HepG2 (cell line): ENCODE data around the gene CNPPD1. TPM values are rescaled to one million over a fixed set of nuclear protein-coding genes. Genes with fewer than 3 reads are reported as not detected.

Experiments
- ATAC-seq: fragments of 200-7000 bp; cut with Tn5 transposase; 3 replicates; pipeline ENCODE4 v1.9.1; 2020; ENCODE audit warnings: mild to moderate bottlenecking, moderate library complexity
- BruUV-seq: library from RNA; stranded (reverse); fragments of 400-500 nt; replicated peaks from 2 replicates; lab custom pipeline; 2021; lab: Mats Ljungman, UMichigan
- CTCF ChIA-PET: fragments of 300-600 bp; formaldehyde crosslinking; extraction: SDS; loops from one replicate; lab custom pipeline; 2021; ENCODE audit warnings: low total read pairs, inconsistent platforms, low intra/inter-chr PET ratio; lab: Yijun Ruan, JAX
- POLR2A ChIA-PET: fragments of 350-600 bp; sonication (Branson Sonifier 250); formaldehyde crosslinking; loops from one replicate; lab custom pipeline; 2020; ENCODE audit warnings: antibody characterized with exemption, inconsistent platforms; lab: Yijun Ruan, JAX
- DNase-seq: peaks from one replicate; pipeline ENCODE4 v3.0.0-alpha.2; 2015; ENCODE audit warnings: low spot score
- FAIRE-seq: peaks from 3 replicates; lab custom pipeline; 2011; peaks lifted over from hg19 to GRCh38; lab: Jason Lieb, UNC
- H2AFZ ChIP-seq: one replicate; pipeline ENCODE4 v1.6.1; 2011; ENCODE audit warnings: low read length, inconsistent platforms
- H3K27ac ChIP-seq: fragments of 300-600 bp; 3 replicates; pipeline ENCODE4 v1.8.0; 2011; ENCODE audit warnings: mixed run types, mild to moderate bottlenecking, mixed read lengths, low read length, inconsistent platforms; ENCODE audit not compliant: insufficient read depth; ENCODE audit errors: extremely low read length
- H3K27me3 ChIP-seq, 2 experiments: fragments of 200-600 bp in 1 of 2; 2 replicates in 1 of 2; 3 replicates in 1 of 2; pipeline versions ENCODE4 v1.6.0 to v1.8.0; 2011; ENCODE audit warnings: low read length in 2 of 2, mild to moderate bottlenecking in 2 of 2, moderate library complexity in 2 of 2, inconsistent platforms in 1 of 2; ENCODE audit not compliant: insufficient read depth in 2 of 2, control insufficient read depth in 1 of 2
- H3K36me3 ChIP-seq, 2 experiments: fragments of 200-600 bp in 1 of 2; replicated peaks in 1 of 2; 2 replicates in 1 of 2; 3 replicates in 1 of 2; pipeline versions ENCODE4 v1.5.1 to v1.8.0; 2011; ENCODE audit warnings: low read length in 2 of 2, inconsistent platforms in 1 of 2; ENCODE audit not compliant: insufficient read depth in 2 of 2, control insufficient read depth in 1 of 2
- H3K4me1 ChIP-seq: 2 replicates; pipeline ENCODE4 v1.5.1; 2012; ENCODE audit warnings: low read length, inconsistent platforms; ENCODE audit not compliant: insufficient read depth
- H3K4me2 ChIP-seq: 2 replicates; pipeline ENCODE4 v1.6.0; 2011; ENCODE audit warnings: low read depth, low read length, inconsistent platforms
- H3K4me3 ChIP-seq, 3 experiments: fragments of 200-600 bp in 1 of 3; sonication (generic), shearing (Covaris generic) in 1 of 3; replicated peaks in 1 of 3; 2 replicates each; pipeline ENCODE4 v1.5.1; 2011 to 2016; ENCODE audit warnings: low read length in 3 of 3, inconsistent platforms in 2 of 3, low read depth in 2 of 3, mild to moderate bottlenecking in 2 of 3, control low read depth in 1 of 3, mixed read lengths in 1 of 3; ENCODE audit not compliant: insufficient read depth in 1 of 3
- H3K79me2 ChIP-seq: one replicate; pipeline ENCODE4 v1.6.1; 2011; ENCODE audit warnings: low read length, inconsistent platforms; ENCODE audit not compliant: insufficient read depth
- H3K9ac ChIP-seq: 2 replicates; pipeline ENCODE4 v1.6.0; 2011; ENCODE audit warnings: mild to moderate bottlenecking, low read depth, low read length, inconsistent platforms; ENCODE audit not compliant: insufficient read depth
- H3K9me3 ChIP-seq: 2 replicates; pipeline ENCODE4 v1.5.1; 2012; ENCODE audit warnings: mild to moderate bottlenecking, low read length
- H4K20me1 ChIP-seq: 2 replicates; pipeline ENCODE4 v1.6.0; 2011; ENCODE audit warnings: inconsistent platforms, mild to moderate bottlenecking, low read length, moderate library complexity; ENCODE audit not compliant: insufficient read depth
- CCAR2 ChIP-seq: fragments of 200-400 bp; formaldehyde crosslinking; optimal IDR thresholded peaks from 2 replicates; pipeline ENCODE3; 2018; ENCODE audit warnings: low read depth, mild to moderate bottlenecking, low read length, moderate library complexity
- CHCHD3 ChIP-seq: sonication (generic); formaldehyde crosslinking; IDR thresholded peaks from 2 replicates; pipeline ENCODE4 v1.8.0; 2022; ENCODE audit warnings: mild to moderate bottlenecking, missing genetic modification reagents, moderate library complexity
- IKZF4 ChIP-seq: sonication (generic); formaldehyde crosslinking; IDR thresholded peaks from 2 replicates; pipeline ENCODE4 v1.5.1; 2020; ENCODE audit warnings: borderline replicate concordance, mild to moderate bottlenecking, low read depth, missing genetic modification reagents; ENCODE audit errors: not compliant biosample characterization
- ISX ChIP-seq: sonication (generic); formaldehyde crosslinking; conservative IDR thresholded peaks from 2 replicates; pipeline ENCODE4 v1.5.0; 2020; ENCODE audit warnings: missing genetic modification reagents
- KDM2A ChIP-seq: sonication (generic); formaldehyde crosslinking; IDR thresholded peaks from 2 replicates; pipeline ENCODE4 v1.4.0; 2020; ENCODE audit warnings: low read depth, missing genetic modification reagents, borderline replicate concordance
- MEIS2 ChIP-seq: sonication (generic); formaldehyde crosslinking; IDR thresholded peaks from 2 replicates; pipeline ENCODE4 v1.9.0; 2021; ENCODE audit warnings: mild to moderate bottlenecking, missing genetic modification reagents
- RFX1 ChIP-seq: fragments of 450-650 bp; IDR thresholded peaks from 2 replicates; pipeline ENCODE4 v1.6.1; 2017
- ZNF230 ChIP-seq: sonication (generic); formaldehyde crosslinking; IDR thresholded peaks from 2 replicates; pipeline ENCODE4 v1.4.0; 2020; ENCODE audit warnings: mild to moderate bottlenecking, missing genetic modification reagents
- ZNF773 ChIP-seq: sonication (generic); formaldehyde crosslinking; IDR thresholded peaks from 2 replicates; pipeline ENCODE4 v1.4.0; 2020; ENCODE audit warnings: missing genetic modification reagents, borderline replicate concordance
- WGBS: methylation state at CpG from one replicate; pipeline ENCODE4 v1.1.6; 2017; ENCODE audit warnings: low lambda C conversion rate; 5-methylcytosine and 5-hydroxymethylcytosine counted together
- in situ Hi-C: cut with HindIII; loops from 2 replicates; pipeline ENCODE4 v1.10.0; 2017; ENCODE audit warnings: low pct_unique_long_range_greater_than_20kb; ENCODE audit not compliant: extremely low pct_ligation_motif_present
- intact Hi-C: fragments of 100-400 bp; cut with micrococcal nuclease; formaldehyde crosslinking; loops from one replicate; pipeline ENCODE4 v1.10.0; 2022; ENCODE audit not compliant: unreplicated experiment
- polyA plus RNA-seq, 8 experiments: library from polyadenylated mRNA; depleted of rRNA in 3 of 8; stranded (reverse) in 7 of 8; unstranded in 1 of 8; fragments of >200 nt; fragmentation: Illumina TruSeq in 4 of 8; extraction: Trizol in 4 of 8; gene quantifications; 2 replicates each; pipeline versions ENCODE4 v1.2.1 to v1.2.3, GENCODE V29; 2011 to 2016; ENCODE audit warnings: low read depth in 4 of 8, missing spikeins in 1 of 8, mixed read lengths in 1 of 8; ENCODE audit not compliant: insufficient read depth in 1 of 8
- total RNA-seq, 5 experiments: library from RNA; depleted of rRNA; stranded (reverse); fragments of >200 nt; fragmentation: Illumina TruSeq; extraction: Trizol; gene quantifications; 2 replicates each; pipeline ENCODE4 v1.2.3, GENCODE V29; 2016; ENCODE audit warnings: low read depth in 1 of 5
- TF ChIP-seq, protein P1 (sequence below): sonication (generic); formaldehyde crosslinking; IDR thresholded peaks from 2 replicates; pipeline ENCODE4 v1.8.1; 2023; ENCODE audit warnings: mild to moderate bottlenecking, moderate library complexity, missing genetic modification reagents
- TF ChIP-seq, protein P2 (sequence below): sonication (generic); formaldehyde crosslinking; IDR thresholded peaks from 2 replicates; pipeline ENCODE4 v1.8.0; 2022; ENCODE audit warnings: mild to moderate bottlenecking, missing genetic modification reagents, moderate library complexity
- TF ChIP-seq, protein P3 (sequence below): sonication (generic); formaldehyde crosslinking; IDR thresholded peaks from 2 replicates; pipeline ENCODE4 v1.5.1; 2020; ENCODE audit warnings: missing genetic modification reagents, mild to moderate bottlenecking, borderline replicate concordance
- TF ChIP-seq, protein P4 (sequence below): sonication (generic); formaldehyde crosslinking; IDR thresholded peaks from 2 replicates; pipeline ENCODE4 v1.5.0; 2020; ENCODE audit warnings: missing genetic modification reagents
- TF ChIP-seq, protein P5 (sequence below): sonication (generic); formaldehyde crosslinking; IDR thresholded peaks from 2 replicates; pipeline ENCODE4 v1.5.0; 2020; ENCODE audit warnings: missing genetic modification reagents, mild to moderate bottlenecking, borderline replicate concordance

Gene CNPPD1
- total and polyA plus RNA-seq, 2 of the 13 experiments (the other 11 are each of a cell fraction or from before 2014, with no cell fraction given) = 35.5 to 49.4 TPM

GRCh38 chr2:219177552-219178376, 1.0 kb upstream of the CNPPD1 start, which contains the start of gene RETREG2:
Gene RETREG2, plus strand, starts transcription at chr2:219178275. Its CDS starts 78 bp downstream, at chr2:219178353.
- under 1% methylated on average over 42 of the region's 67 CpGs for WGBS
- Histone ChIP-seq H4K20me1 (no peaks in the 10 kb centered on the region), H3K9me3 (no peaks in the 10 kb centered on the region), H3K79me2 (peaks cover 26% of the 10 kb centered on the region), H3K9ac (peak within 1 kb of the TSS; percentile 82), H3K4me3 (peak within 1 kb of the TSS; percentile 72 to 87 (median 79)), H2AFZ (no peak within 1 kb of the TSS), H3K27me3 (no peaks in the 10 kb centered on the region; a peak in 1 of 5 replicates), H3K36me3 (peaks cover 34 to 56% of the 10 kb centered on the region in 2 experiments), H3K4me2 (peak within 1 kb of the TSS; percentile 100), H3K27ac (peak within 1 kb of the TSS; percentile 90), H3K4me1 (peaks cover 37% of the 10 kb centered on the region)
- BruUV-seq = TSS peak; percentile 61
- in situ Hi-C loops (no loop called here), intact Hi-C loops (loop anchor here (1.0 to 2.0 kb wide), 3 partner anchors 31 to 121 kb away; partner anchors contain the start of gene ABCB6)
- DNase-seq = peak; percentile 93
- ChIA-PET POLR2A (interaction anchor here (1.4 to 10.4 kb wide), 9 partner anchors 9 to 176 kb away, joined by 3 to 227 read pairs (median 20); partner anchors contain the start of genes ABCB6, DNAJB2, GLB1L and STK16), CTCF (interaction anchor here (1.7 kb wide), 1 partner anchor 17 kb away, joined by 4 read pairs; the partner anchor contains the start of gene NHEJ1)
- peak; percentile 83 for ATAC-seq
- peak; percentile 93 for FAIRE-seq
- TF ChIP-seq, protein P1, sequence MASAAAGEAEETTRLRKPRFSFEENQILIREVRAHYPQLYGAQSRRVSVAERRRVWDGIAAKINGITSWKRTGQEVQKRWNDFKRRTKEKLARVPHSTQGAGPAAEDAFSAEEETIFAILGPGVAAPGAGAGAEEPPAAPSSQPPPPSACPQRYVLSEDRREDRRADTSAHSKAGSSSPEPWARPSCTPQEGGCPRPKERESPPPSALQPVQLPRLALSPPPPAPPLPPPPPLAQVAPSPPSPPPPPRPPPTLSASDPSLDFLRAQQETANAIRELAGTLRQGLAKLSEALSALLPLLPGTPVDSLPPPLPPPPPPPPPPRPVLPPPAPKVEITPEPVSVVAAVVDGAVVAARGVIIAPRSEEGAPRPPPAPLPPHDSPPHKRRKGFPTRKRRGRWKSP = no peak; the same call in 1 of the 2 replicates
- TF ChIP-seq KDM2A (CRISPR knock-in tag) = peak; percentile 37; the same call in 1 of the 2 replicates
- TF ChIP-seq, protein P2, sequence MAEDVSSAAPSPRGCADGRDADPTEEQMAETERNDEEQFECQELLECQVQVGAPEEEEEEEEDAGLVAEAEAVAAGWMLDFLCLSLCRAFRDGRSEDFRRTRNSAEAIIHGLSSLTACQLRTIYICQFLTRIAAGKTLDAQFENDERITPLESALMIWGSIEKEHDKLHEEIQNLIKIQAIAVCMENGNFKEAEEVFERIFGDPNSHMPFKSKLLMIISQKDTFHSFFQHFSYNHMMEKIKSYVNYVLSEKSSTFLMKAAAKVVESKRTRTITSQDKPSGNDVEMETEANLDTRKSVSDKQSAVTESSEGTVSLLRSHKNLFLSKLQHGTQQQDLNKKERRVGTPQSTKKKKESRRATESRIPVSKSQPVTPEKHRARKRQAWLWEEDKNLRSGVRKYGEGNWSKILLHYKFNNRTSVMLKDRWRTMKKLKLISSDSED (CRISPR knock-in tag) = 0 out of 2 replicates have a peak, but pooled peaks have one; percentile 29
- TF ChIP-seq, protein P3, sequence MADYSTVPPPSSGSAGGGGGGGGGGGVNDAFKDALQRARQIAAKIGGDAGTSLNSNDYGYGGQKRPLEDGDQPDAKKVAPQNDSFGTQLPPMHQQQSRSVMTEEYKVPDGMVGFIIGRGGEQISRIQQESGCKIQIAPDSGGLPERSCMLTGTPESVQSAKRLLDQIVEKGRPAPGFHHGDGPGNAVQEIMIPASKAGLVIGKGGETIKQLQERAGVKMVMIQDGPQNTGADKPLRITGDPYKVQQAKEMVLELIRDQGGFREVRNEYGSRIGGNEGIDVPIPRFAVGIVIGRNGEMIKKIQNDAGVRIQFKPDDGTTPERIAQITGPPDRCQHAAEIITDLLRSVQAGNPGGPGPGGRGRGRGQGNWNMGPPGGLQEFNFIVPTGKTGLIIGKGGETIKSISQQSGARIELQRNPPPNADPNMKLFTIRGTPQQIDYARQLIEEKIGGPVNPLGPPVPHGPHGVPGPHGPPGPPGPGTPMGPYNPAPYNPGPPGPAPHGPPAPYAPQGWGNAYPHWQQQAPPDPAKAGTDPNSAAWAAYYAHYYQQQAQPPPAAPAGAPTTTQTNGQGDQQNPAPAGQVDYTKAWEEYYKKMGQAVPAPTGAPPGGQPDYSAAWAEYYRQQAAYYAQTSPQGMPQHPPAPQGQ (CRISPR knock-in tag) = no peak
- TF ChIP-seq RFX1 = no peak
- TF ChIP-seq, protein P4, sequence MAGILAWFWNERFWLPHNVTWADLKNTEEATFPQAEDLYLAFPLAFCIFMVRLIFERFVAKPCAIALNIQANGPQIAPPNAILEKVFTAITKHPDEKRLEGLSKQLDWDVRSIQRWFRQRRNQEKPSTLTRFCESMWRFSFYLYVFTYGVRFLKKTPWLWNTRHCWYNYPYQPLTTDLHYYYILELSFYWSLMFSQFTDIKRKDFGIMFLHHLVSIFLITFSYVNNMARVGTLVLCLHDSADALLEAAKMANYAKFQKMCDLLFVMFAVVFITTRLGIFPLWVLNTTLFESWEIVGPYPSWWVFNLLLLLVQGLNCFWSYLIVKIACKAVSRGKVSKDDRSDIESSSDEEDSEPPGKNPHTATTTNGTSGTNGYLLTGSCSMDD = no peak
- TF ChIP-seq MEIS2 (CRISPR knock-in tag) = no peak; the same call in none of the 2 replicates
- peak; percentile 56 for TF ChIP-seq IKZF4
- no peak for TF ChIP-seq CCAR2
- TF ChIP-seq, protein P5, sequence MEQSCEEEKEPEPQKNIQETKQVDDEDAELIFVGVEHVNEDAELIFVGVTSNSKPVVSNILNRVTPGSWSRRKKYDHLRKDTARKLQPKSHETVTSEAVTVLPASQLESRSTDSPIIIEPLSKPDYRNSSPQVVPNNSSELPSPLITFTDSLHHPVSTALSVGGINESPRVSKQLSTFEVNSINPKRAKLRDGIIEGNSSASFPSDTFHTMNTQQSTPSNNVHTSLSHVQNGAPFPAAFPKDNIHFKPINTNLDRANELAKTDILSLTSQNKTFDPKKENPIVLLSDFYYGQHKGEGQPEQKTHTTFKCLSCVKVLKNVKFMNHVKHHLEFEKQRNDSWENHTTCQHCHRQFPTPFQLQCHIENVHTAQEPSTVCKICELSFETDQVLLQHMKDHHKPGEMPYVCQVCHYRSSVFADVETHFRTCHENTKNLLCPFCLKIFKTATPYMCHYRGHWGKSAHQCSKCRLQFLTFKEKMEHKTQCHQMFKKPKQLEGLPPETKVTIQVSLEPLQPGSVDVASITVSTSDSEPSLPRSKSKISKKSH (CRISPR knock-in tag) = no peak; the same call in none of the 2 replicates
- TF ChIP-seq ZNF230 (CRISPR knock-in tag) = peak; percentile 96
- no peak for TF ChIP-seq ISX (CRISPR knock-in tag)
- TF ChIP-seq ZNF773 (CRISPR knock-in tag) = no peak
- TF ChIP-seq CHCHD3 = 0 out of 2 replicates have a peak, but pooled peaks have one; percentile 24
